CD14-positive monocyte (primary cell): ENCODE data around the gene ZNF883. TPM values are rescaled to one million over a fixed set of nuclear protein-coding genes. Genes with fewer than 3 reads are reported as not detected.
A peak's percentile ranks its signal among the peaks of the same experiment; 100 is the strongest.
"Not testable (repeated sequence)": the region's sequence is repeated elsewhere in the genome, so short reads cannot be mapped to it uniquely, and the experiment has no call there.

Experiments
- DNase-seq, 3 donors: peaks; one replicate each; pipeline ENCODE4 v3.0.0-alpha.2; 2011 to 2022
- H2AFZ ChIP-seq: 2 replicates; pipeline ENCODE4 v1.6.0; 2012; ENCODE audit warnings: mild to moderate bottlenecking, low read depth, low read length, inconsistent platforms; ENCODE audit not compliant: insufficient read depth, poor library complexity, severe bottlenecking
- H3K27ac ChIP-seq, 2 donors: 1 replicate in 1 of 2; 2 replicates in 1 of 2; pipeline ENCODE4 v1.5.1; 2012 to 2013; ENCODE audit warnings: low read length in 2 of 2, control low read depth in 1 of 2, inconsistent platforms in 1 of 2, low read depth in 1 of 2, mild to moderate bottlenecking in 1 of 2
- H3K27me3 ChIP-seq, 2 donors: one replicate each; pipeline versions ENCODE4 v1.6.0 to v1.6.1; 2011 to 2013; ENCODE audit warnings: low read length in 2 of 2; ENCODE audit not compliant: control insufficient read depth in 2 of 2, insufficient read depth in 2 of 2
- H3K36me3 ChIP-seq, 2 donors: replicated peaks in 1 of 2; 1 replicate in 1 of 2; 2 replicates in 1 of 2; pipeline versions ENCODE4 v1.5.1 to v1.6.1; 2012 to 2013; ENCODE audit warnings: low read length in 2 of 2, control low read depth in 1 of 2, inconsistent platforms in 1 of 2, mild to moderate bottlenecking in 1 of 2; ENCODE audit not compliant: insufficient read depth in 2 of 2, control insufficient read depth in 1 of 2
- H3K4me1 ChIP-seq, 2 donors: 1 replicate in 1 of 2; 2 replicates in 1 of 2; pipeline versions ENCODE4 v1.5.1 to v1.6.1; 2012 to 2013; ENCODE audit warnings: low read length in 2 of 2, control low read depth in 1 of 2, inconsistent platforms in 1 of 2, mild to moderate bottlenecking in 1 of 2, moderate library complexity in 1 of 2; ENCODE audit not compliant: insufficient read depth in 2 of 2, control insufficient read depth in 1 of 2
- H3K4me2 ChIP-seq: replicated peaks from 2 replicates; pipeline ENCODE3; 2012; ENCODE audit warnings: low read length, moderate library complexity, mild to moderate bottlenecking; ENCODE audit not compliant: poor library complexity, severe bottlenecking; ENCODE audit errors: extremely low read depth
- H3K4me3 ChIP-seq, 3 experiments: fragments of 200-600 bp in 1 of 3; sonication (generic) in 1 of 3; replicated peaks in 1 of 3; 1 replicate in 2 of 3; 2 replicates in 1 of 3; pipeline ENCODE4 v1.5.1; 2011 to 2013; ENCODE audit warnings: low read length in 3 of 3, mild to moderate bottlenecking in 3 of 3, control low read depth in 2 of 3, low read depth in 2 of 3, inconsistent platforms in 1 of 3, moderate library complexity in 1 of 3
- H3K79me2 ChIP-seq: 2 replicates; pipeline ENCODE4 v1.6.0; 2012; ENCODE audit warnings: mild to moderate bottlenecking, control low read depth, inconsistent platforms, low read length, moderate library complexity; ENCODE audit not compliant: insufficient read depth
- H3K9ac ChIP-seq: 2 replicates; pipeline ENCODE4 v1.6.0; 2017; ENCODE audit warnings: low read length, mild to moderate bottlenecking; ENCODE audit not compliant: insufficient read depth, poor library complexity, severe bottlenecking
- H3K9me3 ChIP-seq, 2 donors: replicated peaks in 1 of 2; 1 replicate in 1 of 2; 2 replicates in 1 of 2; pipeline versions ENCODE4 v1.5.1 to v1.6.1; 2012 to 2013; ENCODE audit warnings: low read length in 2 of 2, control low read depth in 1 of 2; ENCODE audit not compliant: control insufficient read depth in 1 of 2, insufficient read depth in 1 of 2
- H4K20me1 ChIP-seq: 2 replicates; pipeline ENCODE4 v1.6.0; 2012; ENCODE audit warnings: mild to moderate bottlenecking, low read length, control low read depth, moderate library complexity; ENCODE audit not compliant: insufficient read depth
- H3K27ac Mint-ChIP-seq, 7 donors: one replicate each; pipeline ENCODE4 v1.8.0; 2020; ENCODE audit warnings: mild to moderate bottlenecking in 7 of 7, mixed read lengths in 7 of 7, moderate library complexity in 6 of 7, inconsistent platforms in 2 of 7
- H3K27me3 Mint-ChIP-seq, 3 donors: one replicate each; pipeline ENCODE4 v1.8.0; 2021 to 2022; ENCODE audit warnings: low read depth in 3 of 3, mild to moderate bottlenecking in 3 of 3, mixed read lengths in 3 of 3, moderate library complexity in 3 of 3, inconsistent platforms in 1 of 3
- H3K36me3 Mint-ChIP-seq, 2 donors: one replicate each; pipeline ENCODE4 v1.8.0; 2020; ENCODE audit warnings: mixed read lengths in 2 of 2, inconsistent platforms in 1 of 2, mild to moderate bottlenecking in 1 of 2
- H3K4me1 Mint-ChIP-seq: one replicate; pipeline ENCODE4 v1.8.0; 2020; ENCODE audit warnings: mild to moderate bottlenecking, mixed read lengths
- H3K4me3 Mint-ChIP-seq, 2 donors: one replicate each; pipeline ENCODE4 v1.8.0; 2020; ENCODE audit warnings: mild to moderate bottlenecking in 2 of 2, mixed read lengths in 2 of 2, moderate library complexity in 1 of 2
- H3K9me3 Mint-ChIP-seq, 7 donors: one replicate each; pipeline ENCODE4 v1.8.0; 2020 to 2022; ENCODE audit warnings: mixed read lengths in 7 of 7, mild to moderate bottlenecking in 6 of 7, moderate library complexity in 6 of 7, inconsistent platforms in 2 of 7
- WGBS: methylation state at CpG from one replicate; pipeline ENCODE4 v1.1.5; 2013; ENCODE audit warnings: missing lambda C conversion rate; ENCODE audit not compliant: insufficient coverage; 5-methylcytosine and 5-hydroxymethylcytosine counted together
- intact Hi-C, 2 donors: fragments of 100-400 bp; cut with micrococcal nuclease; formaldehyde crosslinking; loops; one replicate each; pipeline versions ENCODE4 v1.15.0 to v1.15.1; 2023
- polyA minus RNA-seq: library from RNA; depleted of rRNA, polyadenylated mRNA; stranded (reverse); fragments of >200 nt; gene quantifications from 2 replicates; pipeline ENCODE4 v1.2.3, GENCODE V29; 2012
- polyA plus RNA-seq, 3 donors: library from polyadenylated mRNA; depleted of rRNA in 1 of 3; unstranded in 2 of 3; stranded (reverse) in 1 of 3; fragments of 300-500 nt in 2 of 3; fragments of >200 nt in 1 of 3; fragmentation: Illumina TruSeq in 2 of 3; gene quantifications; 1 replicate in 2 of 3; 2 replicates in 1 of 3; pipeline ENCODE4 v1.2.3, GENCODE V29; 2012 to 2021
- total RNA-seq, 12 experiments: library from RNA in 1 of 12; stranded (reverse) in 1 of 12; fragments of 120-200 nt in 1 of 12; gene quantifications; one replicate each; pipeline ENCODE4 v1.2.4 and lab custom pipeline; 2013 to 2026; ENCODE audit warnings: mixed read lengths in 6 of 12, inconsistent platforms in 1 of 12
- TF ChIP-seq, protein P1 (sequence below): fragments of 200-600 bp; IDR thresholded peaks from one replicate; pipeline ENCODE4 v1.8.0; 2022; ENCODE audit warnings: antibody characterized with exemption, mild to moderate bottlenecking

Gene ZNF883
- 0.15 TPM for total RNA-seq (2013)
- polyA plus RNA-seq (under 1 TPM in 2 of 3 donors, not detected in 1; 0.14 to 0.29 TPM), polyA minus RNA-seq (not detected in 2 replicates), total RNA-seq (lab: John Stamatoyannopoulos, UW) (0.06 to 0.96 (median 0.13) reads per million in 11 experiments)

DNA sequence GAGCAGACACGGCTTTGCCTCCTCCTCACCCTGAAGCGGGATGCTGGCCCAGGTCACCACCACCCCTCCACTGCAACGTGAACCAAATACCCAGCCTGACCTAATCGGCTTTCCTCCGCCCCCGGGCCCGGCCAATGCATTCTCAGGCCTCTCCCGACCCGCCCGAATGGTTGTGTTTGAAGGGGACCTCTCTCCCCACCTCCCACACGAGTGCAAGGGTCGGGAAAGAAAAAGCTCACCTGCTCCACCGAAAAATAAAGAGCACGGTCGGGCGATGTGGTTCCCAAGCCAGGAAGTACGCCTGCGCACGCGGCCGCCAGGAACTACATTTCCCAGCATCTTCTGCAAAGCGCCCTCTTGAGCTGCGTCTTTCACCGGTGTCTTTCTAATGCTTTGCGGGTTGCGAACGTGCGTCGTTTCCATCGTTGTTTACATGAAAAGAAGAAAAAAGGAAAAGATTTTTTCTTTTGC, at the start of gene ZNF883:
Gene ZNF883 (minus strand): TSS at position 282 of the 471 bp plus-strand sequence.
- no peaks in the 10 kb centered on the region for H3K36me3 ChIP-seq
- Mint-ChIP-seq H3K9me3 (peaks cover 25 to 84% (median 59%) of the 10 kb centered on the region in 7 donors), H3K27ac (peak within 1 kb of the TSS in 2 of 7 donors; percentile 15 to 60), H3K36me3 (peaks cover 0 to 6% of the 10 kb centered on the region in 2 donors), H3K4me1 (peaks cover 12% of the 10 kb centered on the region), H3K4me3 (peak within 1 kb of the TSS; percentile 82 to 87), H3K27me3 (peaks cover 12 to 20% (median 15%) of the 10 kb centered on the region in 3 donors)
- H2AFZ ChIP-seq = peak within 1 kb of the TSS; percentile 75
- H3K27ac ChIP-seq = no peak within 1 kb of the TSS
- no peaks in the 10 kb centered on the region for H3K79me2 ChIP-seq
- H3K9ac ChIP-seq = no peak within 1 kb of the TSS
- H3K9me3 ChIP-seq = peaks cover 30 to 57% of the 10 kb centered on the region in 2 donors
- H3K4me3 ChIP-seq = peak within 1 kb of the TSS; percentile 6 to 60 (median 7)
- H3K4me1 ChIP-seq = no peaks in the 10 kb centered on the region
- TF ChIP-seq, protein P1, sequence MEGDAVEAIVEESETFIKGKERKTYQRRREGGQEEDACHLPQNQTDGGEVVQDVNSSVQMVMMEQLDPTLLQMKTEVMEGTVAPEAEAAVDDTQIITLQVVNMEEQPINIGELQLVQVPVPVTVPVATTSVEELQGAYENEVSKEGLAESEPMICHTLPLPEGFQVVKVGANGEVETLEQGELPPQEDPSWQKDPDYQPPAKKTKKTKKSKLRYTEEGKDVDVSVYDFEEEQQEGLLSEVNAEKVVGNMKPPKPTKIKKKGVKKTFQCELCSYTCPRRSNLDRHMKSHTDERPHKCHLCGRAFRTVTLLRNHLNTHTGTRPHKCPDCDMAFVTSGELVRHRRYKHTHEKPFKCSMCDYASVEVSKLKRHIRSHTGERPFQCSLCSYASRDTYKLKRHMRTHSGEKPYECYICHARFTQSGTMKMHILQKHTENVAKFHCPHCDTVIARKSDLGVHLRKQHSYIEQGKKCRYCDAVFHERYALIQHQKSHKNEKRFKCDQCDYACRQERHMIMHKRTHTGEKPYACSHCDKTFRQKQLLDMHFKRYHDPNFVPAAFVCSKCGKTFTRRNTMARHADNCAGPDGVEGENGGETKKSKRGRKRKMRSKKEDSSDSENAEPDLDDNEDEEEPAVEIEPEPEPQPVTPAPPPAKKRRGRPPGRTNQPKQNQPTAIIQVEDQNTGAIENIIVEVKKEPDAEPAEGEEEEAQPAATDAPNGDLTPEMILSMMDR = no peak
- peak in 1 of 3 donors; percentile 2 for DNase-seq
- intact Hi-C loops = no loop called here
- H4K20me1 ChIP-seq = no peaks in the 10 kb centered on the region
- WGBS = 3% methylated on average over 17 of the region's 30 CpGs
- peaks cover 0 to 10% of the 10 kb centered on the region in 2 donors for H3K27me3 ChIP-seq
- peak within 1 kb of the TSS; percentile 29 for H3K4me2 ChIP-seq

DNA sequence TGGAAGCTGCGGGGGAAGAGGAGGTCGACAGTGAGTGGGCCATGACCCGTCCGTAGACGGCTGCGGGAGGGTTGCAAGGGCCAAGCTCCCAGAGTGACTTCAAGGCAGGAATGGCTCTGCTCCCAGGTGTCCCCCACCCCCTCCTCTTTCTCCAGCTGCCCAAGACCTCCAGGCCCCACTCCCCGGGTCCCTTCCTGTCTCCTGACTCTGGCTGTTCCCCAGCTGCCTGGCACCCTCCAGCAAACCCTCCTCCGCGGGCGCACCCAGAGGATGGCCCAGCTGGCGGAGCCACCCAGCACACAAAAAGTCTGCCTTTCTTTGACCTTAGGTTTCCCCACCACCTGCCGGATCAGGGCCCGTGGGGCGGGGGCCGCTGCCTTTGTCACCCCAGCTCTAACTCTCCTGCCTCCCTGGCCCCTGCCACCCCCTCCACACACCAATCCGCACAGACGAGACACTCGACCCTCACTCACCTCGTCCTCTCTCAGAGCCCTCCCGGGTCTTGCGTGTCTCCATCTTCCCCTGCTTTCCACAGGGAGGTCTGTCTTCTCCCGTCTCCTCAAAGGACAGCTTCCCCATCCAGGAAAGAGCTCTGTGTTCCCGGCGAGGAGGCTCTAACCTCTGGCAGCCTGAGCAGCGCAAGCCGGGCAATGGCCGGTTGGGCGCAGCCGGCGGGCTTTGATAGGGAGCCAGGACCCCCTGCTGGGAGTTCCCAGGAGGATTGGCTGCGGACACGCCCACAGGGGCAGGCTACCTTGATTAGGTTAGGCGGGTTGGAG, 49.3 kb upstream of the ZNF883 start:
- intact Hi-C loops, H3K4me3 ChIP-seq, H3K4me3 Mint-ChIP-seq, H3K36me3 Mint-ChIP-seq, H3K4me1 Mint-ChIP-seq, H3K79me2 ChIP-seq, H3K27ac Mint-ChIP-seq, H3K27ac ChIP-seq, H4K20me1 ChIP-seq, H3K4me2 ChIP-seq, H3K36me3 ChIP-seq, H3K9ac ChIP-seq, H2AFZ ChIP-seq, H3K4me1 ChIP-seq, DNase-seq: not testable (repeated sequence)
- Histone ChIP-seq H3K9me3 (peaks cover 54 to 55% of the 10 kb centered on the region in 2 donors), H3K27me3 (peaks cover 14 to 54% of the 10 kb centered on the region in 2 donors)
- 9% methylated on average over 15 of the region's 33 CpGs for WGBS
- peaks cover 12 to 15% (median 14%) of the 10 kb centered on the region in 7 donors for H3K9me3 Mint-ChIP-seq
- peaks cover 13 to 14% (median 14%) of the 10 kb centered on the region in 3 donors for H3K27me3 Mint-ChIP-seq

DNA sequence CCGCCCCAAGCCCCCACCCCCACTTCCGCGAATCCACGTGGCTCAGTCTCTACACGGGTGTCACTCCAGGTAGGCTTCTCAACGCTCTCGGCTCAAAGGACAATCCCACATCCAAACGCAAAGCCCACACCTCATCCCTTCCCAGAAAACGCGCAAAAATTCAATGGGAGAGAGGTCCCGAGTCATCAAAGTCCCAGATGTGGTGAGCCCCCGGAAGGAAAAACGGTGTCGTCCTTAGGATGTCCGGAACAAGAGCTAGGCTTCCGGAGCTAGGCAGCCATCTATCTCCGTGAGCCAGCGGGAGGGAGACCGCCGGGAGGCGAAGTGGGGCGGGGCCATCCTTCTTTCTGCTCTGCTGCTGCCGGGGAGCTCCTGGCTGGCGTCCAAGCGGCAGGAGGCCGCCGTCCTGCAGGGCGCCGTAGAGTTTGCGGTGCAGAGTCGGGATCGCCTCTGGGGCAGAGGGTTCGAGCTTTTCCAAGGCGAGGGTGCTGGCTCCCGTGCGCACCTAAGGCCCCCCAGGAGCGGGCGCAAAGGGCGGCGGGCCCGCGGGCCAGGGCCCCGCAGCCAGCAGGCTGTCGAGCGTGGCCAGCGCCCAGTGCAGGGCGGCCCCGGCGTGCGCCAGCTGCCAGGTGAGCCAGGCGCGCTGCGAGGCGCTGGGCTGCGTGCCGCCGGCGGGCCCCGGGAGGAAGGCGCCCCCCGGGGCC, 47.7 kb upstream of the ZNF883 start:
- H3K4me2 ChIP-seq, H2AFZ ChIP-seq, H3K4me1 ChIP-seq, H3K4me1 Mint-ChIP-seq, intact Hi-C loops, H3K36me3 Mint-ChIP-seq, H3K36me3 ChIP-seq, DNase-seq, H3K79me2 ChIP-seq, H3K9ac ChIP-seq, H4K20me1 ChIP-seq, H3K27ac ChIP-seq, H3K27ac Mint-ChIP-seq: not testable (repeated sequence)
- H3K27me3 Mint-ChIP-seq = peaks cover 13 to 14% (median 14%) of the 10 kb centered on the region in 3 donors
- WGBS = 6% methylated on average over 26 of the region's 61 CpGs
- H3K9me3 Mint-ChIP-seq = peaks cover 12 to 15% (median 14%) of the 10 kb centered on the region in 7 donors
- peak overlapping the region; percentile 12 to 60 for H3K4me3 Mint-ChIP-seq
- H3K27me3 ChIP-seq = peaks cover 23 to 65% of the 10 kb centered on the region in 2 donors
- H3K9me3 ChIP-seq = peaks cover 60 to 70% of the 10 kb centered on the region in 2 donors
- peak overlapping the region in 1 of 3 experiments; percentile 11 for H3K4me3 ChIP-seq
